Karpas-422 (cell line): Measurements from ENCODE around the gene PARP3. TPM values are rescaled to one million over a fixed set of nuclear protein-coding genes. Genes with fewer than 3 reads are reported as not detected.

Experiments
- DNase-seq: peaks from one replicate; pipeline ENCODE4 v3.0.0-alpha.2; 2015
- H2AFZ ChIP-seq: fragments of 200-600 bp; sonication (generic); 2 replicates; pipeline ENCODE4 v1.6.1; 2014; ENCODE audit warnings: antibody characterized with exemption, low read length, mixed read lengths
- H3K27ac ChIP-seq: fragments of 200-600 bp; sonication (generic); 2 replicates; pipeline ENCODE4 v1.5.1; 2014; ENCODE audit warnings: mild to moderate bottlenecking, low read length, moderate library complexity
- H3K27me3 ChIP-seq: fragments of 200-600 bp; sonication (generic); 2 replicates; pipeline ENCODE4 v1.6.1; 2014; ENCODE audit warnings: low read length, mixed read lengths
- H3K36me3 ChIP-seq: fragments of 200-600 bp; sonication (generic); 2 replicates; pipeline ENCODE4 v1.6.1; 2014; ENCODE audit warnings: low read length, mixed read lengths; ENCODE audit not compliant: insufficient read depth
- H3K4me1 ChIP-seq: fragments of 200-600 bp; sonication (generic); 2 replicates; pipeline ENCODE4 v1.6.1; 2014; ENCODE audit warnings: mild to moderate bottlenecking, low read length, mixed read lengths
- H3K4me2 ChIP-seq: fragments of 200-600 bp; sonication (generic); 2 replicates; pipeline ENCODE4 v1.6.1; 2014; ENCODE audit warnings: low read length, low read depth, mild to moderate bottlenecking; ENCODE audit not compliant: poor library complexity, severe bottlenecking
- H3K4me3 ChIP-seq: fragments of 200-600 bp; sonication (generic); 2 replicates; pipeline ENCODE4 v1.5.1; 2014; ENCODE audit warnings: mild to moderate bottlenecking, antibody characterized with exemption, low read length, mixed read lengths
- H3K79me2 ChIP-seq: fragments of 200-600 bp; sonication (generic); 2 replicates; pipeline ENCODE4 v1.6.1; 2014; ENCODE audit warnings: mild to moderate bottlenecking, low read length, mixed read lengths
- H3K9ac ChIP-seq: fragments of 200-600 bp; sonication (generic); 2 replicates; pipeline ENCODE4 v1.6.0; 2014; ENCODE audit warnings: low read length
- H3K9me2 ChIP-seq: fragments of 200-600 bp; sonication (generic), shearing (Covaris generic); replicated peaks from 2 replicates; pipeline ENCODE4 v1.6.0; 2014; ENCODE audit warnings: mild to moderate bottlenecking, low read length, moderate library complexity; ENCODE audit not compliant: insufficient read depth
- H3K9me3 ChIP-seq: fragments of 300-700, 200-600 bp; sonication (generic); 2 replicates; pipeline ENCODE4 v1.6.1; 2014; ENCODE audit warnings: low read length, mixed read lengths
- H4K20me1 ChIP-seq: fragments of 200-600 bp; sonication (generic); 2 replicates; pipeline ENCODE4 v1.6.1; 2014; ENCODE audit warnings: mild to moderate bottlenecking, antibody characterized with exemption, low read length, low read depth; ENCODE audit not compliant: insufficient read depth
- small RNA-seq: library from RNA; depleted of rRNA; stranded (forward); fragments of <200 nt; gene quantifications from one replicate; pipeline ENCODE3, GENCODE V24; 2014
- total RNA-seq: library from RNA; depleted of rRNA; stranded (reverse); fragments of >200 nt; shearing (Covaris generic); gene quantifications from 2 replicates; pipeline ENCODE4 v1.2.3, GENCODE V29; 2014; ENCODE audit warnings: low replicate concordance; rRNA removed

PARP3 gene
- total RNA-seq, 1 experiment from 2014 or later = 29.1 TPM

DNA sequence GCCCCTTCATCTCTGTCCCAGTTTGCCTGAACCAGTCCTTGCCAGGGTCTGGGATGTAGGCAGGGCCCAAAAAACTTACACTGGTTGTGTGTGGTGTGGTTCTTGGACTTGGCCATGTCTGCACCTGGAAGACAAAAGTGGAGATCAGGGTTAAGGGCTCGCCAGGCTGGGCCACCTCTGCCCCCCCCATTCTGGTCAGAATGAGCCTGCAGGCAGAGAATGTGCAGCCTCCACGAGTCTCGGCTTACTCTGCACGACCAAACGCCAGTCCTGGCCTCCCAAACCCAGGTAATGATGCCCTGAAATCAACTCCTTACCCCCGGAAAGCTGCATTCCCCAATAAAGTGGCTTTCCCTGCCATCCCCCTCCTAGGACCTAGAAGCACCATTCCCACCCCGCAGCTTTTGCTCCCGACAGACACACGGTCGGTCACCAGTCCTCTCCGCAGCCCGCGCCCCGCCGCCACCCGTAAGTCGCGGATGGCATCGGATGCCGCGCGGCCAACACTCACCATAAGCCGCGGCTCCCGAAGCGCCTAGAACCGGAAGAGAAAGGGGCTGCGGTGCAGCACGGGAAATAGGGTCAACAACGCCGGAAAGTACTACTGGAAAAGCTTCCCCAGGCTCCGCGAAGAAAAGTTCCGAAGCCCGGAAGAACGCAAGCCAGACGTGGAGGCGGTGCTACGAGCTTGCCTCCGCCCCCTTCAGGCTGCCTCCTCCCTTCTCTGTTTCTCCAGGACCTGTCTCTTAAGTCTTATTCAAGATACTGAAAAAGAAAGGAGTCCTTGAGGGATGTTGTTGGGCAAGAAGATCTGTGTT lies 53.4 kb downstream of the PARP3 start, which contains the start of gene RPL29:
Gene RPL29 (minus strand): TSS at position 550 of the 818 bp plus-strand sequence. CDS start 434 bp downstream, at position 116.
- peak within 1 kb of the TSS; percentile 93 for H3K27ac ChIP-seq
- no peaks in the 10 kb centered on the region for H3K27me3 ChIP-seq
- peaks cover 25% of the 10 kb centered on the region for H3K36me3 ChIP-seq
- H2AFZ ChIP-seq = no peak within 1 kb of the TSS
- peak within 1 kb of the TSS; percentile 80 for H3K4me3 ChIP-seq
- peak within 1 kb of the TSS; percentile 87 for H3K9ac ChIP-seq
- H3K79me2 ChIP-seq = peaks cover 16% of the 10 kb centered on the region
- peaks cover 14% of the 10 kb centered on the region for H3K4me1 ChIP-seq
- peaks cover 12% of the 10 kb centered on the region; the same call in 1 of the 2 replicates for H4K20me1 ChIP-seq
- no peaks in the 10 kb centered on the region for H3K9me3 ChIP-seq
- H3K9me2 ChIP-seq = no peaks in the 10 kb centered on the region
- peak; percentile 98 for DNase-seq
- peak within 1 kb of the TSS; percentile 86 for H3K4me2 ChIP-seq

DNA sequence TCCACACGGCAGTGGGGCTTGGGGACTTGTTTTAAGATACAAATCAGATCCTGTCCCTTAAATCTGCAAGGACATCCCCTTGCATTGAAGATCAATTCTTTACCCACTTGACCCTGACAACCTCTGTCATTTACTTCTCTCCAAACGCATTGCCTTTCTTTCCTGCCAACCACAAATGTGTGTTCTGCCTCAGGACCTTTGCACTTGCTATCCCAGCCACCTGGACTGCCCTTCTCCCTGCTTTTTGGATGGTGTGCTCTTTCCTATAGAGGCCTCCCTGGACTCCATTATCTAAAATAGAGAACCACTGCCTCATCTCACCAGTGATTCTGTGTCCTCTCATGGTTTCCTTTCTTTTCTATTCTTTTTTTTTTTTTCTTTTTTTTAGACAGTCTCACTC lies 55.0 kb downstream of the PARP3 start:
- no peaks in the 10 kb centered on the region for H3K27me3 ChIP-seq
- H3K4me1 ChIP-seq = peaks cover 24% of the 10 kb centered on the region
- H3K9ac ChIP-seq = no peak overlapping the region
- no peak overlapping the region for H2AFZ ChIP-seq
- H3K27ac ChIP-seq = no peak overlapping the region
- H3K4me3 ChIP-seq = no peak overlapping the region
- peaks cover 25% of the 10 kb centered on the region for H3K36me3 ChIP-seq
- peaks cover 13% of the 10 kb centered on the region; the same call in 1 of the 2 replicates for H4K20me1 ChIP-seq
- no peak overlapping the region for H3K4me2 ChIP-seq
- no peaks in the 10 kb centered on the region for H3K9me3 ChIP-seq
- H3K79me2 ChIP-seq = peaks cover 16% of the 10 kb centered on the region
- DNase-seq = no peak
- no peaks in the 10 kb centered on the region for H3K9me2 ChIP-seq

DNA sequence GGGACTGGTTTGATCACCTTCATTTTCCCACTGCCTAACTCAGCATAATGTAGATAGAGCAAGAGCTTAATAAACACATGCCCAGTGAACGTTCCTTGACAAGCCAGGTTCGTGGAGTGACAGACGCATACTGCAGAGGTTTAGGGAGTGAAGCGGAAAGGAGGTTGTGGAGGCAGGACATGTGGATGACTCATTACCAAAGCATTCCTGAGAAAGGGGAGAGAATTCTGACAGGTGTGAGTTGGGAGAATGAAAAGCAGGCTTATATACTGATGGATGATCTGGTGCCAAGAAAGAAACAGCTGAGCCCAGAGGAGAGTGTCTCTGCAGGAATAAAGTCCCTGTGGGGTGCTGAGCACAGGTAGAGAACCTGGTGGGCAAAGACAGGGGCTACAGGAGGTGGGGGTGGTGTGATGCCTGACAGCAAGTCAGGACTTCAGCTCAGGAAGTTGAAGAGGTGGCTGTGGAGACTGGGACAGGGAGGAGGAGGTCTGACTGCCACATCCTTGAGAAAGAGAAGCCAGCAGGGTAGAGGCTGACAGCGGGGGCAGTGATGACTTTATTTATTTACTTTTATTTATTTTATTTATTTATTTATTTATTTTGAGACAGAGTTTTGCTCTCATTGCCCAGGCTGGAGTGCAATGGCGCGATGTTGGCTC lies 55.9 kb downstream of the PARP3 start:
- Histone ChIP-seq H3K4me3 (no peak overlapping the region), H4K20me1 (peaks cover 18% of the 10 kb centered on the region; the same call in 1 of the 2 replicates), H2AFZ (no peak overlapping the region), H3K9ac (no peak overlapping the region), H3K27me3 (no peaks in the 10 kb centered on the region), H3K36me3 (peaks cover 21% of the 10 kb centered on the region), H3K9me3 (no peaks in the 10 kb centered on the region), H3K27ac (no peak overlapping the region), H3K4me1 (peaks cover 24% of the 10 kb centered on the region), H3K4me2 (no peak overlapping the region), H3K79me2 (peaks cover 16% of the 10 kb centered on the region), H3K9me2 (no peaks in the 10 kb centered on the region)
- no peak for DNase-seq

Small RNA genes lying within 50 kb of the gene (small RNA-seq; reads per million reads assigned to genes)
- gene AC115284.1 = not detected

Other genes with a start within 250 kb of the PARP3 start
- gene GRM2, start 235.3 kb upstream of the PARP3 start, total RNA-seq = 0.19 and 1.1 TPM in 2 replicates
- gene IQCF6, start 163.1 kb upstream of the PARP3 start, total RNA-seq = not detected in 2 replicates
- gene IQCF2, start 80.7 kb upstream of the PARP3 start, total RNA-seq = not detected in 2 replicates
- not detected in 2 replicates for gene IQCF5, start 66.8 kb upstream of the PARP3 start, total RNA-seq
- gene IQCF1, start 39.0 kb upstream of the PARP3 start, total RNA-seq = not detected in 2 replicates
- gene RRP9, start 459 bp upstream of the PARP3 start, total RNA-seq = 15.1 and 39.8 TPM in 2 replicates
- gene GPR62, start 13.0 kb downstream of the PARP3 start, total RNA-seq = not detected in 2 replicates
- gene PCBP4, start 25.1 kb downstream of the PARP3 start, total RNA-seq = 16.9 and 17.9 TPM in 2 replicates
- gene ABHD14B, start 31.7 kb downstream of the PARP3 start, total RNA-seq = 104 and 118 TPM in 2 replicates
- gene ABHD14A, start 32.7 kb downstream of the PARP3 start, total RNA-seq = 36.9 and 58.2 TPM in 2 replicates
- gene ACY1, start 41.2 kb downstream of the PARP3 start, total RNA-seq = 71.0 and 97.0 TPM in 2 replicates
- 2,656 and 3,245 TPM in 2 replicates for gene RPL29, start 53.5 kb downstream of the PARP3 start, total RNA-seq
- gene DUSP7, start 114.2 kb downstream of the PARP3 start, total RNA-seq = 11.1 and 21.2 TPM in 2 replicates
- 12.7 and 18.6 TPM in 2 replicates for gene POC1A, start 212.1 kb downstream of the PARP3 start, total RNA-seq